ENCODE data around the gene NRN1L. TPM values are rescaled to one million over a fixed set of nuclear protein-coding genes. Genes with fewer than 3 reads are reported as not detected.

The NRN1L gene
- total RNA-seq, 1 donor from 2014 or later, result not detected

DNA sequence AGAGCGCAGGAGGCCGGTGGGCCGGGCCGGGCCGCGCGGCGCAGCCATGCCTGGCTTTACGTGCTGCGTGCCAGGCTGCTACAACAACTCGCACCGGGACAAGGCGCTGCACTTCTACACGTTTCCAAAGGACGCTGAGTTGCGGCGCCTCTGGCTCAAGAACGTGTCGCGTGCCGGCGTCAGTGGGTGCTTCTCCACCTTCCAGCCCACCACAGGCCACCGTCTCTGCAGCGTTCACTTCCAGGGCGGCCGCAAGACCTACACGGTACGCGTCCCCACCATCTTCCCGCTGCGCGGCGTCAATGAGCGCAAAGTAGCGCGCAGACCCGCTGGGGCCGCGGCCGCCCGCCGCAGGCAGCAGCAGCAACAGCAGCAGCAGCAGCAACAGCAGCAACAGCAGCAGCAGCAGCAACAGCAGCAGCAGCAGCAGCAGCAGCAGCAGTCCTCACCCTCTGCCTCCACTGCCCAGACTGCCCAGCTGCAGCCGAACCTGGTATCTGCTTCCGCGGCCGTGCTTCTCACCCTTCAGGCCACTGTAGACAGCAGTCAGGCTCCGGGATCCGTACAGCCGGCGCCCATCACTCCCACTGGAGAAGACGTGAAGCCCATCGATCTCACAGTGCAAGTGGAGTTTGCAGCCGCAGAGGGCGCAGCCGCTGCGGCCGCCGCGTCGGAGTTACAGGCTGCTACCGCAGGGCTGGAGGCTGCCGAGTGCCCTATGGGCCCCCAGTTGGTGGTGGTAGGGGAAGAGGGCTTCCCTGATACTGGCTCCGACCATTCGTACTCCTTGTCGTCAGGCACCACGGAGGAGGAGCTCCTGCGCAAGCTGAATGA, 42.0 kb upstream of the NRN1L start:
- Histone ChIP-seq H3K27me3 (no peaks in the 10 kb centered on the region), H3K36me3 (no peaks in the 10 kb centered on the region), H3K4me1 (peaks cover 48% of the 10 kb centered on the region), H3K27ac (peak overlapping the region; percentile 100), H3K4me3 (peak overlapping the region; percentile 64 to 72), H3K9me3 (no peaks in the 10 kb centered on the region)
- TF ChIP-seq, protein P1, sequence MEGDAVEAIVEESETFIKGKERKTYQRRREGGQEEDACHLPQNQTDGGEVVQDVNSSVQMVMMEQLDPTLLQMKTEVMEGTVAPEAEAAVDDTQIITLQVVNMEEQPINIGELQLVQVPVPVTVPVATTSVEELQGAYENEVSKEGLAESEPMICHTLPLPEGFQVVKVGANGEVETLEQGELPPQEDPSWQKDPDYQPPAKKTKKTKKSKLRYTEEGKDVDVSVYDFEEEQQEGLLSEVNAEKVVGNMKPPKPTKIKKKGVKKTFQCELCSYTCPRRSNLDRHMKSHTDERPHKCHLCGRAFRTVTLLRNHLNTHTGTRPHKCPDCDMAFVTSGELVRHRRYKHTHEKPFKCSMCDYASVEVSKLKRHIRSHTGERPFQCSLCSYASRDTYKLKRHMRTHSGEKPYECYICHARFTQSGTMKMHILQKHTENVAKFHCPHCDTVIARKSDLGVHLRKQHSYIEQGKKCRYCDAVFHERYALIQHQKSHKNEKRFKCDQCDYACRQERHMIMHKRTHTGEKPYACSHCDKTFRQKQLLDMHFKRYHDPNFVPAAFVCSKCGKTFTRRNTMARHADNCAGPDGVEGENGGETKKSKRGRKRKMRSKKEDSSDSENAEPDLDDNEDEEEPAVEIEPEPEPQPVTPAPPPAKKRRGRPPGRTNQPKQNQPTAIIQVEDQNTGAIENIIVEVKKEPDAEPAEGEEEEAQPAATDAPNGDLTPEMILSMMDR (IDR thresholded peaks at IDR 0.05), result no peak
- TF ChIP-seq POLR2AphosphoS5 (IDR thresholded peaks at IDR 0.05; ENCODE audit: insufficient read depth in 1 of 2, low read depth in 1 of 2) (no peak), POLR2A (IDR thresholded peaks at IDR 0.05) (no peak)
- intact Hi-C loops (cut with DNase I), result no loop called here
- DNase-seq (ENCODE audit: extremely low spot score in 2 of 2), result no peak

DNA sequence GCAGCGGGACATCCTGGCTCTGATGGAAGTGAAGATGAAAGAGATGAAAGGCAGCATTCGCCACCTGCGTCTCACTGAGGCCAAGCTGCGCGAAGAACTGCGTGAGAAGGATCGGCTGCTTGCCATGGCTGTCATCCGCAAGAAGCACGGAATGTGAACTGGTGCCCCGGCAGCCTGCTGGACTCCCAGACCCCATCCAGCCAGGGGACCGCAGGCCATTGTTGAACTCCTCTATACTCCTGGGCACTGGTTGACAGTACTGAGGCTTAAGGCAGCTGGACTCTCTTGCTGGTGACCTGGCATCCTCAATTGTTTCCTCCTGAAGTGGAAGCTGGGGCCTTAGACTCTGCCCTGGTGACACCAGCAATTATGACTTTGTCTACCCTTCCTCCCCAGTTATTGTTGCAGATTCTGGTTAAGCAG, 41.3 kb upstream of the NRN1L start:
- peaks cover 54% of the 10 kb centered on the region for H3K4me1 ChIP-seq
- TF ChIP-seq, protein P1 (IDR thresholded peaks at IDR 0.05), result no peak
- TF ChIP-seq POLR2AphosphoS5 (IDR thresholded peaks at IDR 0.05; ENCODE audit: insufficient read depth in 1 of 2, low read depth in 1 of 2) (no peak), POLR2A (IDR thresholded peaks at IDR 0.05) (no peak)
- H3K27ac ChIP-seq, result peak overlapping the region; percentile 100
- H3K4me3 ChIP-seq, result peak overlapping the region; percentile 64 to 72
- intact Hi-C loops (cut with DNase I), result no loop called here
- no peaks in the 10 kb centered on the region for H3K36me3 ChIP-seq
- no peak for DNase-seq (ENCODE audit: extremely low spot score in 2 of 2)
- no peaks in the 10 kb centered on the region for H3K27me3 ChIP-seq
- no peaks in the 10 kb centered on the region for H3K9me3 ChIP-seq

DNA sequence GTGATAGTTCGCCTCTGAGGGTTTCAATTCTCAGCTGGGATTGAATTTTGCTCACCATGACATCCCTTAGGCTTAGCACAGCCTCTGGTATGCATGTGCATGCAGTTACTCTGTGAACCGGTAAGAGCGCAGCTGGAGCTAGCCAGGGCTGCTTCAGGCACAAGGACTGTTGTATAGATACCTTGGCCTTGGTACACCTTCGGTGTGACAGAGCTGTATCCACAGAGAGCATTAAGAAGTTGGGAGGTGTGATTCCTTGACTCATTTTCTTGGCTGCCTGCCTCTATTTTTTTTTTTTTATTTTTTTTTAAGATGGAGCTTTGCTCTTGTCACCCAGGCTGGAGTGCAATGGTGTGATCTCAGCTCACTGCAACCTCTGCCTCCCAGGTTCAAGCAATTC, 40.2 kb upstream of the NRN1L start:
- peak overlapping the region; percentile 100 for H3K27ac ChIP-seq

DNA sequence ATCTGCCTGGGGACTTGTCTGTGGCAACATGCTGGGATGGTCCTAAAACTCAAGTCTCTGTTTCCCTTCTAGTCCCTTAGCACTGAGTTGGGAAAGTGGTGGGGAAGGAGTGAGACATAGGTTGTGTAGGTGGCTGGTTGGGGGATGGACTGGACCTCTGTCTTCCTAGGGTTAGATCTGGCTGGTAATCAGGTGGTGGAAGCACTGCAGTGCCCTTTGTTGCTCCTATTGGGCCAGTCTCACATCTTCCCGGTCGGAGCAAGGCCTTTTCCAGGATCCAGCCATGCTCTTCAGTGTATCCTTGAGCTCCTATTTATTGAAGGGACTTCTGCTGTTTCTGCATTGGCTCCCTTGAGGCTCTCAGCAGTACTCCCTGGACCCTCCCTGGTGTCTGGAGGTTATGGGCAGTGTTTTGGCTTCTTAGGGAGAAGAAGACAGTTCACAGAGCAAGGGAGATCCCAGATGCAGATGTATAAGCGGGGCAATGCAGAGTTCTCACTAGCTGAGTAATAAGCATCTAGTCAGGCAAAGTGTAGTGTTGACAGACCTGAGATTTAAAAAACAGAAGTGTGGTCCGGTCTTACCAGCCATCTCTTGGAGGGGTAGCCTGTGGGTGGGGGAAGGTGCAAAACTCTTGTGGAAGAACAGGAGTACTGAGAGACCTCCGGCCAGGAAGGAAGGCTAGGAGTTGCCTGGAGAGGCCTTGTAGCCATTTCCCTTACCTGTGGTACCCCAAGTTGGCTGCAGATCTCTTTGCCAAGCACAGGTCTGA, 39.2 kb upstream of the NRN1L start:
- H3K27ac ChIP-seq, result peak overlapping the region; percentile 100
- H3K4me3 ChIP-seq, result peak overlapping the region; percentile 79 to 98
- H3K36me3 ChIP-seq, result no peaks in the 10 kb centered on the region
- TF ChIP-seq, protein P1 (IDR thresholded peaks at IDR 0.05), result no peak
- TF ChIP-seq POLR2A (IDR thresholded peaks at IDR 0.05) (no peak), POLR2AphosphoS5 (IDR thresholded peaks at IDR 0.05; ENCODE audit: insufficient read depth in 1 of 2, low read depth in 1 of 2) (no peak)
- intact Hi-C loops (cut with DNase I), result no loop called here
- no peaks in the 10 kb centered on the region for H3K27me3 ChIP-seq
- H3K4me1 ChIP-seq, result peaks cover 67% of the 10 kb centered on the region
- no peak for DNase-seq (ENCODE audit: extremely low spot score in 2 of 2)
- no peaks in the 10 kb centered on the region for H3K9me3 ChIP-seq

More for the DNA sequence above, 40.2 kb upstream of the NRN1L start:
- Histone ChIP-seq H3K4me1 (peaks cover 66% of the 10 kb centered on the region), H3K9me3 (no peaks in the 10 kb centered on the region), H3K27me3 (no peaks in the 10 kb centered on the region), H3K36me3 (no peaks in the 10 kb centered on the region), H3K4me3 (peak overlapping the region; percentile 16 to 64)
- no peak for DNase-seq (ENCODE audit: extremely low spot score in 2 of 2)
- no peak for TF ChIP-seq POLR2A (IDR thresholded peaks at IDR 0.05)
- TF ChIP-seq, protein P1 (IDR thresholded peaks at IDR 0.05), result no peak
- TF ChIP-seq POLR2AphosphoS5 (IDR thresholded peaks at IDR 0.05; ENCODE audit: insufficient read depth in 1 of 2, low read depth in 1 of 2), result no peak
- intact Hi-C loops (cut with DNase I), result no loop called here

- Histone ChIP-seq H3K27me3 (no peaks in the 10 kb centered on the region), H3K4me1 (peaks cover 67% of the 10 kb centered on the region), H3K27ac (peak overlapping the region; percentile 100), H3K36me3 (no peaks in the 10 kb centered on the region), H3K4me3 (peak overlapping the region; percentile 79 to 98), H3K9me3 (no peaks in the 10 kb centered on the region)
- intact Hi-C loops (cut with DNase I), result no loop called here
- no peak for TF ChIP-seq POLR2A (IDR thresholded peaks at IDR 0.05)
- TF ChIP-seq, protein P1 (IDR thresholded peaks at IDR 0.05), result no peak
- no peak for TF ChIP-seq POLR2AphosphoS5 (IDR thresholded peaks at IDR 0.05; ENCODE audit: insufficient read depth in 1 of 2, low read depth in 1 of 2)
- DNase-seq (ENCODE audit: extremely low spot score in 2 of 2), result no peak
These were observed 38.7 kb upstream of the NRN1L start for GRCh38 chr16:67846063-67846319.
